ENCODE data around the gene ICAM5.

GRCh38 chr19:10299545-10300458, 10.1 kb downstream of the ICAM5 start:
- no peak for TF ChIP-seq POLR2AphosphoS5 (IDR thresholded peaks at IDR 0.05; ENCODE audit: borderline replicate concordance, low read depth, low read length)
- no peak for TF ChIP-seq EZH2 (IDR thresholded peaks at IDR 0.05)
- no peak for TF ChIP-seq FOXP2 (optimal IDR thresholded peaks at IDR 0.05; ENCODE audit: control extremely low read depth, extremely low read length, insufficient read depth)

Data from SK-N-MC (cell line).